ENCODE measurements around the gene DLGAP4. TPM values are rescaled to one million over a fixed set of nuclear protein-coding genes. Genes with fewer than 3 reads are reported as not detected.

Gene DLGAP4
- total and polyA plus RNA-seq, 9 donors, result 18.2 to 75.9 (median 53.1) TPM

GRCh38 chr20:36446557-36446956, 140.4 kb downstream of the DLGAP4 start:
- Histone ChIP-seq H3K27ac (no peak overlapping the region), H3K9me3 (no peaks in the 10 kb centered on the region), H3K4me1 (ENCODE audit: insufficient read depth) (no peaks in the 10 kb centered on the region), H3K36me3 (no peaks in the 10 kb centered on the region), H3K27me3 (no peaks in the 10 kb centered on the region), H3K4me3 (no peak overlapping the region)
- 85 to 90% (median 87%) methylated on average over 17 of the region's 17 CpGs for WGBS, 3 donors
- no peak for DNase-seq
- TF ChIP-seq CTCF (IDR thresholded peaks at IDR 0.05) (no peak), EP300 (IDR thresholded peaks at IDR 0.05) (no peak), POLR2A (IDR thresholded peaks at IDR 0.05) (no peak)
- intact Hi-C loops (cut with DNase I), result loop anchor here in 1 of 4 donors (10.0 kb wide), 1 partner anchor 442 kb away; no protein-coding TSS in a partner anchor

GRCh38 chr20:36447101-36447500, 141.0 kb downstream of the DLGAP4 start:
- H3K4me3 ChIP-seq, result no peak overlapping the region
- no peaks in the 10 kb centered on the region for H3K4me1 ChIP-seq (ENCODE audit: insufficient read depth)
- no peaks in the 10 kb centered on the region for H3K27me3 ChIP-seq
- no peaks in the 10 kb centered on the region for H3K9me3 ChIP-seq
- H3K27ac ChIP-seq, result no peak overlapping the region
- DNase-seq, result no peak
- intact Hi-C loops (cut with DNase I), result loop anchor here in 1 of 4 donors (10.0 kb wide), 1 partner anchor 442 kb away; no protein-coding TSS in a partner anchor
- no peaks in the 10 kb centered on the region for H3K36me3 ChIP-seq
- TF ChIP-seq POLR2A (IDR thresholded peaks at IDR 0.05) (no peak), CTCF (IDR thresholded peaks at IDR 0.05) (no peak), EP300 (IDR thresholded peaks at IDR 0.05) (no peak)

GRCh38 chr20:36449663-36450062, 143.5 kb downstream of the DLGAP4 start:
- no peak for TF ChIP-seq CTCF (IDR thresholded peaks at IDR 0.05)
- H3K4me3 ChIP-seq, result no peak overlapping the region
- H3K9me3 ChIP-seq, result no peaks in the 10 kb centered on the region
- no peaks in the 10 kb centered on the region for H3K36me3 ChIP-seq
- intact Hi-C loops (cut with DNase I), result loop anchor here in 1 of 4 donors (10.0 kb wide), 1 partner anchor 445 kb away; no protein-coding TSS in a partner anchor
- H3K27ac ChIP-seq, result no peak overlapping the region
- H3K27me3 ChIP-seq, result no peaks in the 10 kb centered on the region
- DNase-seq, result no peak
- H3K4me1 ChIP-seq (ENCODE audit: insufficient read depth), result peaks cover 1% of the 10 kb centered on the region

GRCh38 chr20:36454332-36454697, 148.2 kb downstream of the DLGAP4 start:
- no peaks in the 10 kb centered on the region for H3K9me3 ChIP-seq
- WGBS, 3 donors, result 31 to 47% (median 35%) methylated on average over 4 of the region's 4 CpGs
- intact Hi-C loops (cut with DNase I), result no loop called here
- no peaks in the 10 kb centered on the region for H3K36me3 ChIP-seq
- no peak for DNase-seq
- H3K27ac ChIP-seq, result no peak overlapping the region
- H3K4me1 ChIP-seq (ENCODE audit: insufficient read depth), result peaks cover 2% of the 10 kb centered on the region
- TF ChIP-seq POLR2A (IDR thresholded peaks at IDR 0.05) (no peak), EP300 (IDR thresholded peaks at IDR 0.05) (no peak), CTCF (IDR thresholded peaks at IDR 0.05) (no peak)
- H3K27me3 ChIP-seq, result no peaks in the 10 kb centered on the region
- H3K4me3 ChIP-seq, result no peak overlapping the region

Data from ovary (tissue), 9 donors.